Skin of body (tissue), 2 donors: Measurements from ENCODE around the gene KRT71. TPM values are rescaled to one million over a fixed set of nuclear protein-coding genes. Genes with fewer than 3 reads are reported as not detected.

Experiments
- DNase-seq: peaks from one replicate; lab custom pipeline; 2025; lab: John Stamatoyannopoulos, UW
- total RNA-seq: library from RNA; depleted of rRNA; stranded (reverse); fragments of >200 nt; gene quantifications from one replicate; pipeline ENCODE4 v1.2.3, GENCODE V29; 2014

KRT71 gene
- total RNA-seq, 1 donor from 2014 or later = 454 TPM

DNA sequence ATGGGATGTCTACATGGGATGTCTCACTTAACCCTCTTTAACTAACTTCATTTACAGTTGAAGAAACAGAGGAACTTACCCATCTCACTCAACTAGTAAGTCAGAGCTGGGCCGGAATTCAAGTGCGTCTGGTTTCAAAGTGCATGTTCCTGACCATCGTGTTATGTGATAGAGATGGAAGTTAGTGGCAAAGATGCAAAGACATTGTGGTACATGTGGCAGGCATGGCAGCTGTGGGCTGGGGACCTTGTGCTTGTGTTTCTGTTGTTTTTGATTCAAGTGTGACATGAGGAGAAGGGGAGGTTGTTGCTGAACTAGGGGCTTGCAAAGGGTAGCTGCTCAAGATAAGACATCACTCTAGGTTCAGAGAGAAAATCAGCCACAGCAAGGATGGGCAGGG is 23.0 kb upstream of the KRT71 start:
- no peak for DNase-seq

DNA sequence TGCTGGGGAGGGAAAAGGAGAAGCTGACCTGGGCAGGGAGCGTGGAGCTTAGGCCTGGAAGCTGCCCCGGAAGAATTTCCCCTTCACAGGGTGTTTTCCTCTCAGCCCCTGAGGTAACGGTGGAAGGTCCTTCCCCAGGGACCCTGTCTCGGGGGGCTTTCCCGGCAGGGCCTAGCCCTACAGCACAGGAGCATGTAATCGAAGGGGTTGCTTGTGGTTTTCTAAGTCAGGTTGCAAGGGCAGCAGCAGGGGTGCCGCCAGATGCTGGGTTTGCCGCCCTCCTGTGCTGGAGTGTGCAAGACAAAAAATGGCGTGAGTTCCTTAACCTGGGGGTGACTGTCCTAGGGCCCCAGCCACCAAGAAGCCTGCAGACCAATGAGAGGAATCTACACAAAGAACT is 22.3 kb upstream of the KRT71 start:
- DNase-seq = no peak

GRCh38 chr12:52573743-52574142 is 20.8 kb upstream of the KRT71 start, which contains the start of gene KRT74:
TSS of gene KRT74 (minus strand) at chr12:52573843. CDS start at chr12:52573777, 66 bp downstream.
- no peak for DNase-seq

- no peak for DNase-seq
Measured at GRCh38 chr12:52573306-52573705, 20.4 kb upstream of the KRT71 start.

DNA sequence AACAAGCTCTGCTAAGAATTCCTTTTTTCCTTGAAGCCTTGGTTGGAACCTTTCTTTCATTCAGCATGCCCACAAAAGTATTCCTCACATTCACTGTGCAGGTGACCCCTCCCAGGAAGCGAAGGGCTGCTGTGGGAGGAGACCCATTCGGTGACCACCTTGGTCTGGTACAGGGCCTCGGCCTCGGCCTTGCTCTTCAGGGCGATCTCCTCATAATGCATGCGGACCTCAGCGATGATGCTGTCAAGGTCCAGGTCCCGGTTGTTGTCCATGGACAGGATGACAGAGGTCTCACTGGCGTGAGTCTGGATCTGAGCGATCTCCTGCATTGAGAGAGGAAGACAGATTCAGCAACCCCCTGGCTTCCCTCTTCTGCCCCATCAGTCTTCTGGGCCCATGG is 17.6 kb upstream of the KRT71 start:
- no peak for DNase-seq

DNA sequence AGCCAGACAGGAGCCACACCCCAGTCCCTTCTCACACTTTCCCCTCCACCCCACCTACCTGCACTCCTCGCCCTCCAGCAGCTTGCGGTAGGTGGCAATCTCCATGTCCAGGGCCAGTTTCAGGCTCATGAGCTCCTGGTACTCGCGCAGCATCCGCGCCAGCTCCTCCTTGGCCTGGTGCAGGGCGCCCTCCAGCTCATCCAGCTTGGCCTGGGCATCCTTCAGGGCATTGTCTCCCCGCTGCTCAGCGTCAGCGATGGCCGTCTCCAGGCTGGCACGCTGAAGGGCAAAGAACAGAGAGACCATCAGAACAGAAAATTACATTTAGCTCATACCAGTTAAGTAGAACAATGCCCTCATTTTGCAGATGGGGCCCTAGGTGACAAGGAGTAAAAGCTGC is 15.2 kb upstream of the KRT71 start:
- no peak for DNase-seq

DNA sequence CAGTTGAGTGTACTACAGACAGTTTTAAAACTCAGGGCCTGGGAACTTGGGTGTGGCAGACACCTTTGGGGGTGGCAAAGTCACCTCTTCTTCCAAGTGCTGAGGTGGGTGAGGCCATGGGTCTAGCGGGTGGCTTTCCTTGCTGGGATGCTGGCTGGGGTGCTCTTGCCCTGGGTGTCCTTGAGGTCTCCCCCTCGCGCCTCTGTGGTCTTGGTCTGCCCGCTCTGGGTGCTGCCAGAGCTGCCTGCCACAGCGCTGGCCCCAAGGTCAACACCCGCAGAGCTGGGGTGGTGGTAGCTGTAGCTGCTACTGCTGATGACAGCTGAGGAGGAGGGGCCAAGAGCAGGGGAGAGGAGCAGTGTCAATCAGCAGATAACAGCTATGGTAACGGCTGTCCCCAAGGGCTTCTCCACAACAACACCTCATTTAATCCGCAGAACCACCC is 13.9 kb upstream of the KRT71 start:
- DNase-seq = no peak

DNA sequence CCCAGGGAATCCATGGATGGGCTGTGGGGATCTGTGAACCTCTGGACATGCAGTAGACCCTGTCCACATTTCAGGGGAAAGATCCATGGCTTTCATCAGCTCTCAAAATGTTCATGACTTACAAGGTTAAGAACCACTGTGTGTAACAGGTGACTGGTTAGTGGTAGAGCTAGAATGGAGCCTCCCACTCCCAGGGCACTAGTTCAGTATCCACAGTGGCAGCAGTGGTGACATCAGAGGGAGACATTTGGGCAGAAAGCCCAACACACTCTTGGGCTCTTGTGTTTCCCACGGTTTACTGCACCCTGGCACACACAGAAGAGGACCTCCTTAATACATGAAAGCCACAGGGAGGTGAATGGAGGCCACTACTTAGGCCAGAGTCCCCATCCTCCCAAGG is 11.6 kb upstream of the KRT71 start:
- no peak for DNase-seq

- no peak for DNase-seq
Measured at GRCh38 chr12:52561880-52562449, 9.0 kb upstream of the KRT71 start.

DNA sequence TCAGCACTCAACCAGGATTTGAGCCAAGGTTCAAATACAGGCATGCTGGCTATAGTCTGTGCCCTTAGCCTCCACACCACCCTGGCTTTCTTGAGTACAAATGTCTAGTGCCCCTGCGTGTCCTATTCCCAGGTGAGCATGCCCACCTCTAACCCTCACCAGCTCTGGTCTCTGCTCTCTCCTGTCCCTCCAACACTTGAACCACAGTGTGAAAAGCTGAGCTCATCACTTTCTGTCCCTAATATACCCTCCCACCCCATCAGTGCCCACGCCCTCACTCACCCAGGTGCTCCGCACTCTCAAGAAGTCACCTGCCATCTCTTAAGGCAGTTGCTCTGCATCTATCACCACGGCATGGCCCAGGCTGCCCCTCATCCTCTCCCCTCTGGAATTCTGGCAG is 7.0 kb upstream of the KRT71 start:
- DNase-seq = no peak

- no peak for DNase-seq
Measured at GRCh38 chr12:52558781-52559445, 6.0 kb upstream of the KRT71 start.

DNA sequence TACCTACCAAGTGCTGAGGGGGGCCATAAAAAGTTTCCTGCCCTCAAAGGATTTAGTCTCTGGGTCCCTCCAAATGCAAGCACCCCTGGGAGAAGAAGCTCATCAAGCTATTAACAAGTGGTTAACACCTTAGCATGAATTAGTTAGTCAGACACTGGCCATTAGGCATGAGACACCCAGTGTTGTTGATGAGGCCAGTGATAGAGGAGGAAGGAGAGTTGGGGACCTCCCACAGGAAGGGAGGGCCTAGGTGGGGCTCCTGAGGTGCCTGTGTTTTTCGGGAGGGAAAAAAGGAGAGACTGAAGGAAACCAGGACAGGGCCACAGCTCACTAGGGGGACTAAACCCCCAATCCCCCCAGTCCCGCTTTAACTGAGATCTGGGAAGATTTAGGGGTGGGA is 4.5 kb upstream of the KRT71 start:
- no peak for DNase-seq

DNA sequence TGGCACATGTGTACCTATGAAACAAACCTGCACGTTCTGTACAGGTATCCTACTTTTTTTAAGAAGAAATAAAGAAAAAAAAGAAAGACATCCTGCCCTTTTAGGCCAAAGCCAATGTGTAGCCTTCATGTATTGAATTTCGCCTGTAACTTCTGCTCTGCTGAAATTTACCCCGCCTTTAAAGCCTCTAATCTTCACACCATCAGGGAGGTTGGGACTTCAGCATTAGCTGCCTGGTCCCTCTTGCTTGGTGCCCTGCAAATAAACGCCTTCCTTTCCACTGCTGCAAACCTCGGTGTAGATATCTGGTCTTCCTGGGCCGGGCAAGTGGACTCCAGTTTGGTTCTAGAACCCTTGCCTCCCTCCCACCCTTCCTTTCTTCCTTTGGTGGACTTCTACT is 2.6 kb upstream of the KRT71 start:
- DNase-seq = no peak

DNA sequence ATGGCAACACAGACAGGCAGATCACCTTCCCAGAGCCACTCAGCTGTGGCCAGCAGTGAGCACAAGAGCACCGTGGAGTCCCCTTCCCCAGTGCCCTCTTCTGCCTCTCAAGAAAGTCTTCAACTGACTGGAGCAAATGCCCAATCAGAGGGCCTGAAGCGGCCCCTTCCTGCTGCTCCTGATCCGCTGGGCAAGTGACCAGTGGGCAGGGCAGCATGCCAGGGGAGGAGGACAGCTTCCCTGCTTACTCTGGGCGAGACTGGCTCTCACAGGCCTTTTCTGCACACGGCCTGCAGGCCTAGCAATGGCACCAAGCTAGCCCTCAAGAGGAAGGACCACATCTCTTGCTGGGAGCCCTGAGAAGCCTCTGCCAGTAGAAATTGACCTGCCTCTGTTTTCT is 890 bp downstream of the KRT71 start:
- DNase-seq = no peak

- no peak for DNase-seq
Measured at GRCh38 chr12:52551216-52551865, 1.6 kb downstream of the KRT71 start.

GRCh38 chr12:52546126-52546525 is 6.8 kb downstream of the KRT71 start:
- no peak for DNase-seq

DNA sequence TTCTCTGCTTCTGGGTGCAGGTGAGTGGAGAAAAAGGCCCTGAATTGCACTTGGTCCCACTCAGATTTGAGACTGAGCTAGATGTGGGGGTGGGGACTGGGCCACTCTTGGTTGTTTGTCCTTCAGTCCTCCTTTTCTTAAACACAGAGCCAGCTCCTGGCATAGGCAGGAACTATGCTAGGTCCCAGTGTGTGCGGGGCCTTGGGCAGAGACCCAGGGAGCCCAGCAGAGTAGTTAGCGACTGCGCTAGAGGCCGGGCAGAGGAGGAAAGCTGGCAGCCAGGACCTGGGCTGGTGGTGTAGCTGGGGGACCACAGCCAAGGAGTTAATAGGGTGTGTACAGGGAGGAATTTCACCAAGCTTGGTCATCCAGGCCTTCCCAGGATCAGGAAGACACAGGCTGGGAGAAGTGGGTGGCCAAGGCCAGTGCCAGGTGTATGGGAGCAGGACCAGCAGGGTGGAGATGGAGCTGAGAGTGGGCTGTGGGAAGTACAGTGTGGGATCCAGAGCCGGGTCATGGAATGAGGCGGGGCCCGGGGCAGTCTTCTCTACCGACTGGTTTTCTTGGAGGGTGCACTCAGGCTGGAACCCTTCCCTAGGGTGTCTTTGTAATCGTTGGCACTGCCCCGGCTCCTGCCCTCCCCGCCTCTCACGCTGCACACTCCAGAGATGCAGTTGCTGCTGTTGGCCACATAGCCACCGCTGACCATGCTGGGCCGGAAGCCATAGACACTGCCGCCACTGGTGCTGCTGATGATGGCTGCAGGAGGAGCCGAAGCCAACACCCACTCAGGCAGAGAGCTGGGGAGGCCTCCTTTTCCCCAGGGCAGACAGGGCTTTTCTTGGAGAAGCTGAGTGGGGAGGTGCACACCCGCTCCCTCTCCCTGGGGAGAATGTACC is 8.7 kb downstream of the KRT71 start:
- no peak for DNase-seq

GRCh38 chr12:52542785-52543318 is 10.1 kb downstream of the KRT71 start:
- DNase-seq = no peak

DNA sequence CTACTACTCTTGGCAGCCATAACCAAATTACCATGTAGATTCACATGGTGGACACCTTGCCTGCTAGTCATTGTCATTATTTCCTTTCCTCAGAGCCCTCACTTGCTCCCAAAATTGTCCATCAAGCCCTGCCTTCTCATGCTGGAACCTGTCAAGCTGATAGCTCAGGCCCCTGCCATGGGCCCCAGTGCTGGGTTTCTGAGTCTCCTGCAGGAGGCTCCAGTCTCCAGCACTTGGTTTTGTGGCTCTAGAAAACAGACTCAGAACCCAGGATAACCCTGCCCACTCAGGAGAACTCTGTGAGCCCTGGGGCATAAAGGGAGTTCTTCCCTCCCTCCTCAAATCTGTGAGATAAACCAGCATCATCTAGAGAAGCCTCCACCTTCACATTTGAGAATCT is 10.8 kb downstream of the KRT71 start:
- DNase-seq = no peak

- DNase-seq = no peak
Measured at GRCh38 chr12:52541709-52542108, 11.2 kb downstream of the KRT71 start.

DNA sequence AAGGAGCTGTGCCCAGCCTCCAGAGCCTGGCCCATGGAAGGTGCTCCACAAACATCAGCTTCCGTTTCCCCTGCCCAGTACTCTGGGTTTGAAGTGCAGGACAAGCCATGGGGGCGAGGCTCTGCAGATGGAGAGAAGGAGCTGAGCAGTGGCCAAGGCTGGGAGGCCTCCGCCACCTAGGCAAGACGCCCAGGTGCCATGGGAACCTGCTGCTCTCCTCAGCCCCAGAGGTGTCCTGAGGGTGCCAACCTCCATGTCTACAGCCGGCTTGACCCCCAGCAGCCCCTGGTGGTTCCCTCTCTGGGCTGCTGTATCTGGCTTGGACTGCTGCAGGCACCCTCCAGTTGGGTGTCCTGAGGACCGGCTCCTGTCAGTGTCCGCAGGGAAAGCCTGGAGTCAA is 12.4 kb downstream of the KRT71 start:
- no peak for DNase-seq

DNA sequence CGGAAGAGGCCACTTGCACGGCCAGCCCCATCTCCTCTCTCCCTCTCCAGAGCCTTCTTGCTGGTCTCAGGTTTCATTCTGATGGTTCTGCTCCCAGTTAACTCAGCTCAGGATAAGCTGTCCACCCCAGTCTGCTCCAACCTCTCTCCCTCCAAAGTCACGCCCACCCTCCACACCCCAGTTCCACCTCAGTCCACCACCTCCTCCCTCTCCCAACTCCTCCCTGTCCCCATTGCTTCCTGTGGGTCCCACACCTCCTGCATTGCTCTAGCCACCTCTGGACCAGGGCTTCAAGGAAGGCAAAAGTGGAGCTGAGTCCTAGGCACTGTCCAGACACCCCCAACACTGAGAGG is 13.1 kb downstream of the KRT71 start:
- DNase-seq = no peak
